ENCODE results near the gene CELSR1.

The CELSR1 gene

GRCh38 chr22:46537225-46537945 lies at the start of gene CELSR1:
TSS of gene CELSR1 (minus strand) at chr22:46537620. CDS start at chr22:46537170, 450 bp downstream.
- peak; percentile 60 for DNase-seq

GRCh38 chr22:46587061-46587460 lies 49.6 kb upstream of the CELSR1 start:
- DNase-seq = no peak

- no peak for DNase-seq
These were observed 49.2 kb upstream of the CELSR1 start for GRCh38 chr22:46586531-46587011.

GRCh38 chr22:46586123-46586519 lies 48.7 kb upstream of the CELSR1 start:
- DNase-seq = no peak

GRCh38 chr22:46585340-46586122 lies 48.1 kb upstream of the CELSR1 start:
- DNase-seq = no peak

GRCh38 chr22:46584081-46584921 lies 46.9 kb upstream of the CELSR1 start:
- DNase-seq = no peak

- no peak for DNase-seq
These were observed 46.2 kb upstream of the CELSR1 start for GRCh38 chr22:46583571-46583970.

- no peak for DNase-seq
These were observed 45.0 kb upstream of the CELSR1 start for GRCh38 chr22:46582281-46582933.

- no peak for DNase-seq
These were observed 44.3 kb upstream of the CELSR1 start for GRCh38 chr22:46581538-46582244.

GRCh38 chr22:46580940-46581537 lies 43.6 kb upstream of the CELSR1 start:
- DNase-seq = no peak

GRCh38 chr22:46579751-46580449 lies 42.5 kb upstream of the CELSR1 start:
- DNase-seq = no peak

- DNase-seq = no peak
These were observed 41.6 kb upstream of the CELSR1 start for GRCh38 chr22:46578824-46579561.

GRCh38 chr22:46578251-46578823 lies 40.9 kb upstream of the CELSR1 start:
- DNase-seq = no peak

- DNase-seq = no peak
These were observed 40.2 kb upstream of the CELSR1 start for GRCh38 chr22:46577368-46578249.

- DNase-seq = peak; percentile 73
These were observed 39.3 kb upstream of the CELSR1 start for GRCh38 chr22:46576556-46577367.

- DNase-seq = no peak
These were observed 38.6 kb upstream of the CELSR1 start for GRCh38 chr22:46575911-46576555.

All from right forelimb (tissue), 1 donor.